ENCODE results near the gene EIF5. TPM values are rescaled to one million over a fixed set of nuclear protein-coding genes. Genes with fewer than 3 reads are reported as not detected.

EIF5 gene
- total RNA-seq, 1 donor from 2014 or later, result 173 TPM

DNA sequence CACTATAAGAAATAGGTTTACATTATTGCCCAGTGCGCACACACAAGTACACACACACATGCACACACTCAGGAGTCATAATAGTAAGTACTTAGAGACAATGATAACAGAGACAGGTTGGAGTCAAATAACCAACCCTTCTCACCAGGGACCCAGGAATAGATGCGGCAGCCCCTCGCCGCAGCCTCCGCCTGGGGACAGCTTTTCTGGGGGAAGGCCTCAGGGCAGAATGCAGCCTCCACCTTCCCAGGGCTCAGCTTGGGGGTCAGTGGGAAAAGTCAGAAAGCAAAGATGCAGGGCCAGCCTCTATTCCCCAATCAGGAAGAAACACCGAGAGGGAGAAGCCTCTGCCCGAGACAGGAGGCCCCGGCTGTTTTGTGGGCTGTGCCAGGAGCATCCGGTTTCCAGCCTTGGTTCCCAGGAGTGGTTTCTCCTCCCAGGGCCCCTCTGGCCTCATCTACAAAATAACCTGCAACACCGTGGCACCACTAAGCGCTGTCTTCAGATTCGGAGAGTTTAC, 23.4 kb upstream of the EIF5 start:
- DNase-seq (ENCODE audit: low read depth), result no peak

DNA sequence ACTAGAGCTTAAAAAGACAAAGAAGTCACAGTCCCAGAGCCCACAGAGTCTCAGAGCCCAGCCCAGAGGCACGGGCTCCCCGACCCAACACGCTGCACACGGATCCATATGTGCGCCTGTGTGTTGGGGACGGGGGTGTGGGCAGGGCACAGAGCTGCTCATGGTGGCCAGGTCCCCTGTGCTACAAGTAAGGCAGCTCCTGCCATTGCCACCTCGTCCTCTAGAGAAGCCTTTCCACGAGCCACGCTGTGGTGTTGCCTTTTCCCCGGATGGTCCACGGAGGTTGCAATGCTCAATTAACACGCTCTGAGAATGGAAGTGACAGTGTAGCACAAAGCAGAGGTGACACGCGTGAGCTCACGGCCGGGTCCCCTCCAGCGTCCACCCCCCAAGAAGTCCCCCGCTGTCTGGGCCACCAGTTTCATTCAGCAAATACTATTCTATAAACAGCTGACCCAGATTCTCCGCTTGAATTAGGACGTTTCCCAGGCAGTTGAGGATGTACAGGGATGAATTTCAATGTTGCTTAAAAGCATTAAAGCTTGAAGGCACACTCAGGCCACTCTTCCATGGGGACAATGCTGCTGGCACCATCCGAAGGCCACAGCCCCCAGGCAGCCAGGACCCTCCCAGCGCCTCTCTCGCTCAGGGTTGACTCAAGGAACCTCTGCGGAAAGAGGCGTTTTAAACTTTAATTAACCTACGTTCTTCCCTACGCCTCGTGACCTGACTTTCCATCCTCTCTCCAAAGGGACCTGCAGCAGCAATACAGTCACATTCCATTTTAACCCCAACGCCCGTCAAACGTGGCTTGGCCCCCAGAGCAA, 22.7 kb upstream of the EIF5 start:
- DNase-seq (ENCODE audit: low read depth), result no peak

DNA sequence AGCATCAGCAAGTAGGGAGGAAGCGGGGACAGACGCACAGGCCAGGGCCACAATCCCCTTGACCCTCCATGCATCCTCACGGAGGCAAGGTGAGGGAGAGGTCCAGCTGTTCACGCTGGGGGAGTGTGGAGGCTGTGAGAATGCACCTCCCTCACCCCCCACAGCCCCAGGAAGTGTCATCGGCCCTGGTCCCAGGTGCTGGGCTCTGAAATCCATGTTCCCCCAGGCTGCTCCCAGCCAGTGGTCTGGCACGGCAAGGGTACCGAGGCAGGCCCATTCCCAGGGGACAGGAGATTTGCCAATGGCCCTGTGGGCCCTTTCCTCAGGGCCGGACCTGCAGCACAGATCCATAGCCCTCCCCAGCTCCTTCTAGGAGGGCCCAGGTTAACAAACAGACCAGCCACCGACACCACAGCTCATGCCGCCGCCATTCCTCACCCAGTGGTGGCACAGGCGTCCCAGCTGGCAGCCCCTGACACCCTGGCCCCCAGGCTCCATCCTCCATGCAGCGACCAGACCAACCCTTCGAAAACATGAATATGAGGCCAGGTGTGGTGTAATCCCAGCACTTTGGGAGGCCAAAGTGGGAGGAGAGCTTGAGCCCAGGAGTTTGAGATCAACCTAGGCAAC, 21.9 kb upstream of the EIF5 start:
- DNase-seq (ENCODE audit: low read depth), result no peak

DNA sequence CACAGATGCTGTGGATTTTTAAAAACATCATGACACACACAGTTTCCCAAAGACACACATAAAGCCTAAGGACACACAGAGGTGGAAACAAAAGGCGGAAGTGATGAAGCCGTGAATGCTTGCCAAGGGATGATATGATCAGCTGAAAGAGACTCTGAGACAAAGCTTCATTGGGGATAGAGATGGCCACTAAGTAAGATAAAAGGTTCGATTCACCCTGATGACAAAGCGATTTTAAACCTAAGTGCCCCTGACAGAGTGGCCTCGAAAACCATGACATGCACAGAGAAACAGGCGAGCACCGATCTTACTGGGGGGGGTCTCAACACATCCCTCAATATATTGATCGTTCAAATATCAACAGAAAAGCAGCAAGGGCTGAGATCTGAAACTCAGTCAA, 20.3 kb upstream of the EIF5 start:
- no peak for DNase-seq (ENCODE audit: low read depth)

DNA sequence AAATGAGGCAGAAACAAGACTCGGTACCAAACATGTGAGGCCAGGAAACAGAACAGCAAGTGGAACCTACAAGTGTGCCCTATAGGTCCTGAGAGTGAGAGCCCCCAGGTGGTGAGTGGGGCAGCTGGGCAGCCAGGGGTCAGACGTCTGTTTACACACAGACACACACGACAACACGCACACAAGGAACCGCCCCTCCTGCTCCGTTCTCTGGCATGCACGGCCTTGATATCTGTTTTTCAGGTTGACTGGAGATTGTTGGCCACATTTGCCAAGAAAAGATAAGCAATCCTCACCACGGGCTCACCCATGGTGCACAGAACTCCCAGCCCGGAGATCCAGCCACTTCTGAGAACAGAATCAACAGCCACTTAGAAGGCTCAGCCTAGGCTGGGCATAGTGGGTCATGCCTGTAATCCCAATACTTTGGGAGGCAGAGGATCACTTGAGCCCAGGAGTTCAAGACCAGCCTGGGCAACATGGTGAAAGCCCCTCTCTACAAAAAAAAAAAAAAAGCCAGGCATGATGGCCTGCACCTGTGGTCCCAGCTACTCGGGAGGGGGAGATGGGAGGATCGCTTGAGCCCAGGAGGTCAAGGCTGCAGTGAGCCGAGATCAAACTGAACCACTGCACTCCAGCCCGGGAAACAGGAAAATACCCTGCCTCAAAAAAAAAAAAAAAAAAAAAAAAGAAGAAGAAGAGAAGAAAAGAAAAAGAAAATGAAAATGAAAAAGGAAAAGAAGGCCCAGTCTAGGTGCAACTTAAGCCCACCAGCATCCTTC, 19.4 kb upstream of the EIF5 start:
- DNase-seq (ENCODE audit: low read depth), result no peak

DNA sequence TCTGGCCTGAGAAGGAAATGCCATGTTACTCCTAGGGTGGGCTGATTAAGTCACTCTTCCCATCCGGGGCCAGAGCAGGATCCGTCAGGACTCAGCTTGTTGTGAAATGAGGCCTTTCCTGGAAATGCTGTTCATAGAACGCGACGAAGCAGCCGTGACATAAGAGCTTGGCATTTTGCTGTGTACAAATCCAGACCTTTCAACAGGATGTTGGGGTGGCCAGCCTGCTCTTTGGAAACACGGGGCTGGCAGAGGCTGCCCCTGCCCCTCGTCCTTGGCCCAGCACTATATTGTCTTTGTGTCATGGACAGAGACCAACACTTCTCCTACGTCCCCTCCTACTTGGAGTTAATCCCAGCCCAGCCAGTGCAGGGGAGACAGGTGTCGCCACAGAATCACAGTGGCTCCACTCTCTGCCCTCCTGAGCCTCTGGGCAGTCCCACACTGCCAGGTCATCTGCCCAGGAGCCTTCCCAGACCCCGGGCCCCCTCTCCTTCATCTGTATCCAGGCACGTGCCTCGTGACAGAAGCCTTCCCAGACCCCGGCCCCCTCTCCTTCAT, 18.6 kb upstream of the EIF5 start:
- no peak for DNase-seq (ENCODE audit: low read depth)

DNA sequence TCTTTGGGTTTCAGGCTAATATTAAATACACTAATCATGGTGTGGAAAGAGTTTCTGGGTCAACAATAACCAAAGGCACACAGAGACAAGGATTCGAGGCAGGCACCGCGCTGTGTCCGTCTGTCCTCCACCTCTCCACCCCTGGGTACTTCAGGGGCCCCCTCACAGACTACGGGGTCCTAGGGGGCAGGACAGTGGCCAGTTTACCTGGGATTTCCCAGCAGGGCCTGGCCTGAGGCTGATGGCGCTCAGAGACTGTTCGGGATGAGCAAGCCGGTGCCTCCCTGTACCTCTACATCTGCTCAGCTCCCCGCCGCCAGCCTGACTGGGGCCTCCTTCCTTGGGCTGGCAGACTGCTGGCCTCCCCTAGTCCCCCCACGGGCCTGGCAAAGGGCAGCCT, 18.1 kb upstream of the EIF5 start:
- no peak for DNase-seq (ENCODE audit: low read depth)

DNA sequence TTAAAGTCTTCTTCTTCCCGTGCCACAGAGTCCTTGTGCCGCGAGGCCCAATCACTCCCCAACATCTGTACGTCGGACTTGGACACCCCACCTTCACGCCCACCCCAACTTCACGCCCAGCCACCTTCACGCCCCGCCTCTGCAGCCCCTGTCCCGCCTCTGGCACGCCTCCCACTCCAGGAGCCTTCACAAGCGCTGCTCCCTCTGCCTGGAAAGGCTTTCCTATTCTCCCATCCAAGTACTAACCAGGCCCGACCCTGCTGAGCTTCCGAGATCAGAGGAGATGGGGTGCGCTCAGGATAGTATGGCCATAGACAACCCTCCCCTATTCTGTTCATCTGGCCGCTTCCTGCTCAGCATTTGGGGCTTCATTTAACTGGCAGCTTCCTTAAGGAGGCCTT, 17.3 kb upstream of the EIF5 start:
- no peak for DNase-seq (ENCODE audit: low read depth)

DNA sequence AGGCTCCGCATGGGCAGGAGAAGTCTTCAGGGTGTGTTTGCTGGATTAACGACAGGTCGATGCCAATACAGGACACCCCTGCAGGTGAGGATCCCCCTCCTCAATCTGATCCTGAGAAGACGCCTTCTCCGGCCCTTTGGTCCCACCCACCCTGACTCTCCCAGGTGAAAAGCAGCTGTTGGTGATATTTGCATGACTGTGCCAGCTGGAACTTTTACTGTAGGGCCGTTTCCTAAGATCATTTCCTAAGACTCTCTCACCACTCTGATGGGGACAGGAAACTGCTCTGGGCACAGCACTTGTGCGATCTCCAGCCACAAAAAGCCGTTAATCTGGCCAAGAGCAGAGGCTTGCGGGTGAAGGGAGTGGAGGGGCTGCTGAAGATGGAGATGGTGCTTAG, 16.8 kb upstream of the EIF5 start:
- DNase-seq (ENCODE audit: low read depth), result no peak

DNA sequence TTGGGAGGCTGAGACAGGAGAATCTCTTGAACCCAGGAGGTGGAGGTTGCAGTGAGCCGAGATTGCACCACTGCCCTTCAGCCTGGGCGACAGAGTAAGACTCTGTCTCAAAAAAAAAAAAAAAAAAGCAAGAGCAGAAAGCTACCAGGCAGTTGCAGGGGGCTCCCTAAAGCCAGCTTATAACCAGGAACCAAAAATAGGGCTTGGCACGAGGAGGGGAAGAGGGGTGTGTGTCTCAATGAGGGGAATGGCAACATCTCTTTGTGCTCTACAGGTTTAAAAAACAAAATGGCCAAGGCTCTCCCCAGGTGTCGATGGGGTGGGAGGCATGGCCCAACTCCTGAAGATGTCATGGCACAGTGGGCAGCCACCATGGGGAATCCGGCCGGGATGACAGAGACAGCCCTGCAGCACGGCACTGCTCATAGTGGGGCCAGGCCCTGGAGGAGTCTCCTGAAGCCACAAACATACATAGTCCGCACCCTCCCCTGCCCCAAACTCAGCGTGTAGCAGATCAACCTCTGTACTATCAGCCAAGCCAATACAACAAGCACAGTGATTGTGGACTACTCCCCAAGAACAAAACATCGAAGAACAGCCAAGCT, 16.0 kb upstream of the EIF5 start:
- DNase-seq (ENCODE audit: low read depth), result no peak

DNA sequence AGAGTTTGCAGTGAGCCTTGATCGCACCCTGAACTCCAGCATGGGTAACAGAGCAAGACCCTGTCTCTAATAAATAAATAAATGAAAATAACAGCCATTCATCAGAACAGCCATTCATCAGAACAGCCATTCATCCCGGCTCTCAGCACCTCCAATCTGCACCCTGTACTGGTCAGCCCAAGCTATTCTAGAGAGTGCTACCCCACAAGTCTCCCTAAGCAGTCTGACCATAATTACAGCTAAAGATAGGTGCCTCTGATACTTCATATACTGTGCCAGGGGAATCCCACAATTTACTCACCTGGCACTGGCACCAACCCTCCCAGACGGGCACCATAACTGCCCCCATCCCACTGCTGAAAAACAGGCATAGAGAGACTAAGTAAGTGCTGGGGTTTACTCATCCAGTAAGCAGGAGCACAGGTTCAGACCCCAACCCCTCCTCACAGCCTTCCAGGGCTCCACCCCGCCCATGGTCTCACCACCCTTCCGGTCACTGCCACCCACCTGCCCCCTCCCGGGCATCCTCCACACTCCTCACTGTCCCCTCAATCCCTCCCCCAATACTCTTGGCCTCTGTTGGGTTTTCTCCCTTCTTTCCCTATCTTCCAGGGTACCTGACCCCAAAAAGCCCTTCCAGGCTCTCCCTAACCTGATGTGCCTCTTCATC, 15.2 kb upstream of the EIF5 start:
- DNase-seq (ENCODE audit: low read depth), result no peak

DNA sequence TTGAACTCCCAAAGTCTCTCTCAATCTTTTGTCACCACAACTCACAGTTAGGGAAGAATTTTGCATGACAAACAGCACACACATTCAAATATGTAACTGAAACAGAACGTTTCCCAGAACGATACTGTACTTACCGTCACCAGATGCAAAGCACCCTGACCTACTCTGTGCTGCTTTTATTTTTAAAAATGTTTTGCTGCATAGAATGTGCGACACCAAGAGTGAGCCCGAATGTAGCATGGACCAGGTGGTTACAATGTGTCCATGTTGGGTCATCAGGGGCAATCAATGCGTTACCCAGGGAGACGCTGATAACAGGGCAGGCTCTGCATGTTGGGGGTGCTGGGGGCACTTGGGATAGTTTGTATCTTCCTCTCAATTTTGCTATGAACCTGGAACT, 14.6 kb upstream of the EIF5 start:
- no peak for DNase-seq (ENCODE audit: low read depth)

DNA sequence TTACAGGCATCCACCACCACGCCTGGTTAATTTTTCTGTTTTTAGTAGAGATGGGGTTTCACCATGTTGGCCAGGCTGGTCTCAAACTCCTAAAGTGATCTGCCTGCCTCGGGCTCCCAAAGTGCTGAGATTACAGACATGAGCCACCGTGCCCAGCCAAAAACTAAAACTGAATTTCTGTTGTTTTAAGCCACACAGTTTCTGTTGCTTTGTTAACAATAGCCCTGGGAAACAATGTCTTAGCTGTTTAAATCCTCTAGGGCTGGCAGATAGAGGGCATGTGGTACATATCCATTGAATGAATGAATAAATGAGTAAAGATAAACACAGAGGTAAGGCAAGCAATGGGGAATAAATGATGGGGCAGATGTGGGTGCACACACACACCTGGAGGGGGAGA, 8.0 kb upstream of the EIF5 start:
- DNase-seq (ENCODE audit: low read depth), result no peak

DNA sequence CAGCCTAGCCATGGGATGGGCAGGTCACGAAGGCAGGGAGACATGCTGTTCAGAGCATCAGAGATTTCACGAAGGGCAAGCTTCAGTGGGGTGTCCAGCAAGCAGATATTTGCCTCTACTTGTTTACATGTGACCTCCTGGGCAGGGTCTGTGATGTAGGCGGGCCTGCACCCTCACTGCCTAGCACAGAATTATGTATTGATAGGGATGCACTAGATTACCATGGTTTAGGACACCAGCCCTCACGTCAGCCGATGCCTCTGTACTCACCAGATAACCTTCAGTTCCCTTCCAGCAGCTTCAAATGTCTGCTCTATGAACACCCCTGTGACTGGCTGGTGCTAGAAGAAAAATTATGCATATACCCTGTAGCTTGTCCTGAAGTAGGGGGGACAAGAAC, 5.1 kb upstream of the EIF5 start:
- no peak for DNase-seq (ENCODE audit: low read depth)

DNA sequence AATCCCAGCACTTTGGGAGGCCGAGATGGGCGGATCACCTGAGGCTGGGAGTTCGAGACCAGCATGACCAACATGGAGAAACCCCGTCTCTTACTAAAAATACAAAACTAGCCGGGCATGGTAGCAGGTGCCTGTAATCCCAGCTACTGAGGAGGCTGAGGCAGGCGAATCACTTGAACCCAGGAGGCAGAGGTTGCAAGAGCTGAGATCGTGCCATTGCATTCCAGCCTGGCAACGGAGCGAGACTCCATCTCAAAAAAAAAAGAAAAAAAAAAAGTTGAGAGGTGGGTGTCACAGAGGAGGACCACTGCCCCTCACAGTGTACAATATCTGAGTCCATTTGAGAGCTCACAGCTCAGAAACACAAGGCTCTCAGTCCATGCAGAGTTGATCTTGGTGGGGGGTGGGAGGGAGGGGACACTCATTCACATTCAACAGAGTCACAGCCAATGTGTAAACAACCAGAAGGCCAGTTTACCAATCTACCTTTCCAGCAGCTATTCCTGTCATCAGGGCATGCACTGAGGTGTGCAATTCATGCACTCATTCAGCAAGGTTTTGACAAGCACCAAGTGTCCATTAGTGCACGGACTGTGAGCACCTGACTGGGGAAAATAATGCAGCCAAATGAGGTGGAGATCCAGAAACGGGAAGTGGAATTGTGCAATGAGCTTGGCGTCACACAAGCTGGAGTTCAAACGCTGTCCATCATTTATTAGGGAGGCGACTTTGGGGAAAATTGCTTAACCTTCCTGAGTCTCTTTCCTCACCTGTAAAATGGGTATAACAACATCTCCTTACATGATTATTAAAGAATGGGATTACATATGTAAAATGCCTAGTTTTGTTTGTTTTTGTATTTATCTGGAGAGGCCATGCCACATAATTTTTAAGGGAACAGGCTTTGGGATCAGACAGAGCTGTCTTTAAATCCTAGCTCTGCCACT, 4.4 kb upstream of the EIF5 start:
- peak; percentile 94 for DNase-seq (ENCODE audit: low read depth)

DNA sequence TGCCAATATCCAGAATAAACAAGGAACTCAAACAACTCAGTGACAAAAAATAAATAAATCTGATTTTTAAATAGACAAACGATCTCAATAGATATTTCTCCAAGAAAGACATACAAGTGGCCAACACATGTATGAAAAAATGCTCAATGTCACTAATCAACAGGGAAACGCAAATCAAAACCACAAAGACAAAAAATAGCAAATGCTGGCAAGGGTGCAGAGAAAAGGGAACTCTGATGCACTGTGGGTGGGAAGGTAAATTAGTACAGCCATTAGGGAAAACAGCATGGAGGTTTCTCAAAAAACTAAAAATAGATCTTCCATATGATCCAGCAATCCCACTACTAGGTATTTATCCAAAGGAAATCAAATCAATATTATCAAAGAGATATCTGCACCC, 3.5 kb upstream of the EIF5 start:
- no peak for DNase-seq (ENCODE audit: low read depth)

DNA sequence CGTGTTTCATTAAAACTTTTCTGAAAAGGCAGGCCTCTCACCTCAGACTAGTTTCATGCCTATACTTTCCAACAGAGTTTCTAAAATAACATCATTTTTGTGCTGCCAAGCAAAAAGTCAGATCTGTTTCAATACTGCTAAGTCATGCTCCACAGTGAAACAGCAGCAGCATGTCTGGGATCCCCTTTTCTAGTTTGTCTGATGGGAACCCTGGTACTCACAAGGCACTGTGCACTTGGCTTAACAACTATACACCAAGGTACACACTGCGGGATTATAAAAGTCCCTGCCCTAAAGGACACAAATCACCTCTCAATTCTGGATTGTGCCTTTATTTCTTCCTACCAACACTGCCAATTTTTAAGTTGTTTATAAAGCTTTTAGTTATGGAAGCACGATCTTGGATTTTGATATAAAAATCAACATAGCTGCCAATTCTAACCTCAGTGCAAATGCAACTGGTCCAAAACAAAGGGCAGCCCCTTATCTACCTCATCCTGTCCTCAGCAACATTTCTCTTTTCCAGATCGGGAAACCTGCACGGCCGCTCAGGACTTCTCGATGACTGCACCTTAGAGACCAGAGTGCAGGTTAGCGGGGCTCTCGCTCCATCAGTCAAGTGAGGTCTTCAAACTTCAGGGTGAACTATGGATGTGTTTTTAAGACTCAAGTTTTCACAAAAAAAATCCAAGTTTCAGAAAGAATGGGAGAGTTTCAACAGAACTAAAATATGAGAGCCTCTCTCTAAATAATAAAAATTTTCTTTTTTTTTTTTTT, 1.7 kb upstream of the EIF5 start:
- no peak for DNase-seq (ENCODE audit: low read depth)

DNA sequence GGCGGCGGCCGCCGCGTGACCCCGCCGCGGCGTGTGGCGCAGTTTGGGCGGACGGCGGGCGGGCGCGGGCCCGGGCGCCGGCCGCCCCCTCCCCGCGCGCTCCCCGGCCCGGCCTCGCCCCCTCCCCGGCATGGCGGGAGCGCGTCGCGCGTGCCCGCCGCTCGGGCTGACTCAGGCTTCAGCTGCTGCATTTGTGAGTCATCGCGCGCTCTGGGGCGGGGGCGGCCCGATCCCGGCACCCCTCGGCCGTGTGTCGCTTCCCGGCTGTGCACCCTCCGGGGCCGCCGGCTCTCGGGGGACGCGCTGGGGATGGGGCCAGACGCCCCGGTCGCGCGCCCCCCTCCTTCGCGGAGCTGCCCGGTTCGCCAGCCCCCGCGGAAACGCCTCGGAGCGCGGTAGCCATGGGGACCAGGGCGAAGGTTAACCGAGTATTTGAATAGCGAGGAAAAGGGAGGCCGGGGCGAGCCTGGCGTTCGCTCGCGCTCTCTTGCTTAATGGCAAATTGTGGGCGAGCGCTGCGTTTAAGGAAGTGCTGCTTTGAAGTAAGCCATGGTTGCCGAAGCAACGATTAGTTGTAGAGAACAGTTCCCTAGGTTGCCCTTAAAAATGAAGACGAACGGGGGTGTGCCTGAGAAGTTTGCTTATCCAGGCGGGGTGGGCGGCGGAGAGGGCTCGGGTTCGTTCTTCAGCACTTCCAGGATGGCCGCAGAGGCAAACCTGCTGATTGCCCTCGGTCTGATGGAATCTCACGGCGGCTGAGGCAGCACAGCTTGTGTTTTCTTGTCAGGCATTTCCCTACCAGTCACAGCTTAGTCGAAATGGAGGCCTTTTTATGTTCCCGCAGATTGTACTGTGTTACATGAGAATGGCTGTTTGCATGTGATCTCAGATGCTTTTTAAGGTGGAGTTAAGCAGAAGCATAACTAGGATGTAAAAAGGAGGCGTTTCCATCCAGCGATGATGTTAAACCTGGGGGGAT, 896 bp downstream of the EIF5 start:
- DNase-seq (ENCODE audit: low read depth), result peak; percentile 57
